ENCODE measurements around the gene FBXO45.

DNA sequence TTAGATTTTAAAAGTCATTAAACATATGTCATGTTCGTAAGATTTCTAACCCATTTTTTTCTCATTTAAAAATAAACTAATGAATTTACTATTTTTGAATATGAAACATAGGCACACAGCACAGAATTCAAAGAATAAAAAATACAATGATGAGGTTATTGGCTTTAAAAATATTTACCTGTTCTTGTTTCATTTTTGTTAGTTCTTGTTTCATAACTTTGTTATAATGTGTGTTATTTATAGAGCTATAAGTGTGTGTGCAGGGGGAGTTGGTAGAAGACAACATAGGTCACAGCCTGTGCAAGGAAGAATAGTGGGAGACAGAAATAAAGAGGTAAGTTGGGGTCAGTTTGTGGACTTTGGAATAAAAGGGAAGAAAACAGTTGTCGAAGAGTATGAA is 40.2 kb downstream of the FBXO45 start:
- TF ChIP-seq, protein P1, sequence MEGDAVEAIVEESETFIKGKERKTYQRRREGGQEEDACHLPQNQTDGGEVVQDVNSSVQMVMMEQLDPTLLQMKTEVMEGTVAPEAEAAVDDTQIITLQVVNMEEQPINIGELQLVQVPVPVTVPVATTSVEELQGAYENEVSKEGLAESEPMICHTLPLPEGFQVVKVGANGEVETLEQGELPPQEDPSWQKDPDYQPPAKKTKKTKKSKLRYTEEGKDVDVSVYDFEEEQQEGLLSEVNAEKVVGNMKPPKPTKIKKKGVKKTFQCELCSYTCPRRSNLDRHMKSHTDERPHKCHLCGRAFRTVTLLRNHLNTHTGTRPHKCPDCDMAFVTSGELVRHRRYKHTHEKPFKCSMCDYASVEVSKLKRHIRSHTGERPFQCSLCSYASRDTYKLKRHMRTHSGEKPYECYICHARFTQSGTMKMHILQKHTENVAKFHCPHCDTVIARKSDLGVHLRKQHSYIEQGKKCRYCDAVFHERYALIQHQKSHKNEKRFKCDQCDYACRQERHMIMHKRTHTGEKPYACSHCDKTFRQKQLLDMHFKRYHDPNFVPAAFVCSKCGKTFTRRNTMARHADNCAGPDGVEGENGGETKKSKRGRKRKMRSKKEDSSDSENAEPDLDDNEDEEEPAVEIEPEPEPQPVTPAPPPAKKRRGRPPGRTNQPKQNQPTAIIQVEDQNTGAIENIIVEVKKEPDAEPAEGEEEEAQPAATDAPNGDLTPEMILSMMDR (IDR thresholded peaks at IDR 0.05) = no peak
- no peak for TF ChIP-seq POLR2A (IDR thresholded peaks at IDR 0.05)
